ENCODE data around the gene SLC22A5. TPM values are rescaled to one million over a fixed set of nuclear protein-coding genes. Genes with fewer than 3 reads are reported as not detected.
A peak's percentile ranks its signal among the peaks of the same experiment; 100 is the strongest.

The SLC22A5 gene
- total RNA-seq, 1 experiment from 2014 or later: 3.7 TPM

GRCh38 chr5:132365213-132365612, 4.3 kb upstream of the SLC22A5 start:
- DNase-seq (ENCODE audit: low read depth): peak; percentile 78

DNA sequence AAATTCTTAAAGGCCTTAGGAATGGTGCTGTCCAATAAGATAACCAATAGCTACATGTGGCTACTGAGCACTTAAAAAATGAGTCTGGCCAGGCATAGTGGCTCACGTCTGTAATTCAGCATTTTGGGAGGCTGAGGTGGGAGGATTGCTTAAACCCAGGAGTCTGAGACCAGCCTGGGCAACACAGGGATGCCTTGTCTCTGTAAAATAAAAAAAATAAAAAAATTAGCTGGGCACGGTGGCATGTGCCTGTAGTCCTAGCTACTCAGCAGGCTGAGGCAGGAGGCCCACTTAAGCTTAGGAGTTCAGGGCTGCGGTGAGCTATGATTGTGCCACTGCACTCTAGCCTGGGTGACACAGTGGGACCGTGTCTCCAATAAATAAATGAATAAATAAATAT, 1.3 kb upstream of the SLC22A5 start:
- no peak for DNase-seq (ENCODE audit: low read depth)

DNA sequence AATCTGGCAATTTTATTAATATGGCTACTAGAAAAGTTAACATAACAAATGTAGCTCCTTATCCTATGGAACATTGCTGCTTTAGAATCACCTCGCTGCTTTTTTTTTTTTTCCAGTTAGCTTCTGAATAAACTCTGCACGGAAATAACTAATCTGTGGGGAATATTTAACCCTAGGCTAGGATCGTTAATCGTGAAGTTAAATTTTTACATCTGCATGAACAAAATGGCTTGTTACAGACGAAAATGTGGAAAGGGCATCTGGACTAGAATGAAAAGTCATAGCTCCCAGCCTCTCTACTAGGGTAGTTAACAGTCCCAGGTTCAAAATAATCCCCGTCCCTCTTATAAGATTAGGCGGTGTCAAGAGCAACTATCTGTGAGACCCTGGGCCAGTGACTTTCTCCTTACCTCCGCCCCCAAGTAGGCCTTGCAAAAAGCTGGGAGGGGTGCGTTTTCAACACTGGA, 470 bp upstream of the SLC22A5 start:
- DNase-seq (ENCODE audit: low read depth): no peak

DNA sequence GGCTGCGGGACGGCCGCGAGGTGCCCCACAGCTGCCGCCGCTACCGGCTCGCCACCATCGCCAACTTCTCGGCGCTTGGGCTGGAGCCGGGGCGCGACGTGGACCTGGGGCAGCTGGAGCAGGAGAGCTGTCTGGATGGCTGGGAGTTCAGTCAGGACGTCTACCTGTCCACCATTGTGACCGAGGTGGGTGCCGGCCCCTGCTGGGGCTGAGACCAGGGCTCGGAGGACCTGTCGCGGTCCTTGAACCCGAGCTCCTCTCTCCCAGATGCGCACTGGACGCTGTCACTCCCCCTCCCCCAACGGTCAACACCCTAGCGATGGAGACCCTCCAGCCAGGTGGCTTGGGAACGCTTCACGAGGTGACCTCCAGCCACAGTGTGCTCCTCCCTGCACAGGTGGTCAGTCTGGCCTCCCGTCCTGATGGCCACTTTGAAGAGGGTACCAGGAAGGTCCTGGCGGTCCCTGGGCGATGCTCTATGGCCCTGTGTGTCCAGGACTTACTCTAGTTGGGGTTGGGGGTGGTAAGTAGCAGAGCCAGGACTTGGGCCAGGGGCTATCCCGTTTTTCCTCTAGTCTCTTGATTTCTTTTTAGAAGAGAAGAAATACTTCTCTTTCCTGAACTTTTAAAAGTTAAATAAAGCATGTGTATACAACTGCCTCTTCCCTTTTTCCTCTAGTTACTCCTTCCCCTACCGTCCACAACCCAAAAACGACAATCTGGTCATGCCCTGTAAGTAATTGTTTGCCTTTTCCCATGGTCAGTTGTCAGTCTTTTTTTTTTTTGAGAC, 866 bp downstream of the SLC22A5 start:
- no peak for DNase-seq (ENCODE audit: low read depth)

GRCh38 chr5:132370971-132371602, 1.6 kb downstream of the SLC22A5 start:
- no peak for DNase-seq (ENCODE audit: low read depth)

DNA sequence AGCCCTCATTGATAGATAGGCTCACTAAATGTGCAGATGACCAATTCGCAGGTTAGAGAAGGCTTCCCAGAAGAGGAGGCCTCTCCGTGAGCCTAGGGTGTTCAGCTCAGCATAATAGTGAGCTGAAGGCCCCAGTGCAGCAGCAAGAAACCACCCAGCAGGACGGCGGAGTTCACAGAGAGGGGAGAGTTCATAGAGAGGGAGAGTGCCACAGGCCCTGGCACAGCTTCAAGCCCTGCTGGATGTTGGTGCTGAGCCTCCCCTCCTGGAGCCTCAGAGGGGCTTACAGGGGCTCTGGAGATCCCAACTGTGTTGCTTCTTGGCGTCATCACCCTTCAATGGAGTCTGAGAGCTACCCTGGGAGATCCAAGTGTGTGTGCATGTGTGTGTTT, 2.1 kb downstream of the SLC22A5 start:
- DNase-seq (ENCODE audit: low read depth): no peak

- no peak for DNase-seq (ENCODE audit: low read depth)
These were observed 2.6 kb downstream of the SLC22A5 start for GRCh38 chr5:132372127-132372526.

DNA sequence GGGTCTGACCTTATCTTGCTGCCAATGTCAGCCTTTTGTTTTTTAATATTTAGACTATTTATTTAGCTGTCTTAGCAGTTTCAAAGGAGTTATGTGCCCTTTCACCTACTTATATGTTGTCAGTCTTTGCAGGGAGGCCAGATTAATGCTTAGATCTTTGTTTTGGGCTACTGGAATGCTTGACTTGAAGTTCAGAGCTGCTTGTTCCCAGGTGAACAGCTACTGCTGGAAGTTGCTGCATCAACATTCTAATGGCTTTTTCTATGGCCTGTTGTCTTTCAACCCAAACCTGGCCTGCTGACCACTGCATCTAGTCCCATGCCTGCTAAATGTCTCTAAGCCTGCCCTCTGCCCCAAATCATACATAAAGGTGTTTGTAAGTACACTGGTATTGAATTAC, 3.0 kb downstream of the SLC22A5 start:
- no peak for DNase-seq (ENCODE audit: low read depth)

GRCh38 chr5:132375957-132376356, 6.4 kb downstream of the SLC22A5 start:
- DNase-seq (ENCODE audit: low read depth): no peak

DNA sequence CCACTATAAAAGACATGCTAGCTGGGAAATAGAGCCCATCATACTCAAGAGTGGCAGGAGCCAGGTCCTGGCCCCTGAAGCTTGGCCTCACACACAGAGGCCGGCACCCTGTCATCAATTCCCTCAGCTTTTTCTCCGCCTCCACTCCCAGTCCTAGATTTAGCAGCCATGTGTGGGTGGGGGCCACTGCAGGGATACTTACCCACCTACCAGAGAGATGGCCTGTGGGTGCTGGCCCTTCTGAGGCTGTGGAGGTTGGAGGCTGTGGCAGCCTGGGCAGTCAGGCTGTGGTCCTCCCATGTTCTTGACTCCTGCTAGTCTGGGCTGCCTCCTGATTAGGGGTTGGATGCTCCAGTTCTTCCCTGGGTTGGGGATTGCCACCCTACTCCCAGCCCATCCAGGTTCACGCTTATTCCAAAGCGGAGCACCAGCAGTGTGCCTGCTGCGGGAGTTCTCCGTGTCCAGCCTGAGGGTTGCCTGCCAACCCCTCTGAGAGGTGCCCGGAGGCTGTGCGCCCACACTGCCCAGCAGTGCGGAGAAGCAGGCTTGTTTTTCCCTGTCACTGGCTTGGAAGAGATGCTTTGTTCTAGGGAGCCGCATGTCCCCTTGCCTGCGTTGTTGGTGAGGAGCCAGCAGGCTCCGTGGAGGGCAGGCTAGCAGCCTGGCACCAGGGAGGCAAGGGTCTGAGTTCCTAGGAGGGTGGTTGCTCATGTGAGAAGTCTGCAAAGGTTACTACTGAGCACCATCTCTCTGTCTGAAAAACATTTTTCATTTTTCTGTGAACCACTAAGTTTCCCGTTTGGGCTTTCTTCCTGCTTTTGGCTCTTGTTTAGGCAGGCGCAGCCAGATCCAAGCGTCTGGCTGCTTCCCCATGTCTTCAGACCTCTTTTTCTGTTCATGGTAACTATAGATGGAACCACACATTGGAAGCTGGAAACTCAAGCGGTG, 7.5 kb downstream of the SLC22A5 start:
- no peak for DNase-seq (ENCODE audit: low read depth)

DNA sequence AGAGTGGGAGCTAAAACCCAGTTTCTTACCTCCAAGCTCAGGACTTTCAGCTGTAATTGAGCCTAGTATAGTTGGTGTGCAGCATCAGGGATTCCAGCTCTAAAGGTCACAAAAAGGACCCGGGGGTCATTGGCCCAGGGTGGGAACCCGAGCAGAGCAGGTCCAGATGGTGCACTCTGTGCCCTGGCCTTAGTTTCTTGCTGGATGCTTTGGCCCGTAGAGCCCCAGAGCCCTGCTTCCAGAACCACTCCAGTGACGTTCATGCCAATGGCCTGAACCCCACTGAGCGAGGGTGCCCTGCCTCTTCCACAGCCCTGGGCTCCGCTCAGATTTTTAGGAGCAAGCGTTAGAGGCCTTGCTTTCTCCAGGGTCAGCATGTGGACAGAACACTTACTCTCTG, 8.2 kb downstream of the SLC22A5 start:
- DNase-seq (ENCODE audit: low read depth): no peak

GRCh38 chr5:132378580-132378979, 9.1 kb downstream of the SLC22A5 start:
- DNase-seq (ENCODE audit: low read depth): peak; percentile 36

DNA sequence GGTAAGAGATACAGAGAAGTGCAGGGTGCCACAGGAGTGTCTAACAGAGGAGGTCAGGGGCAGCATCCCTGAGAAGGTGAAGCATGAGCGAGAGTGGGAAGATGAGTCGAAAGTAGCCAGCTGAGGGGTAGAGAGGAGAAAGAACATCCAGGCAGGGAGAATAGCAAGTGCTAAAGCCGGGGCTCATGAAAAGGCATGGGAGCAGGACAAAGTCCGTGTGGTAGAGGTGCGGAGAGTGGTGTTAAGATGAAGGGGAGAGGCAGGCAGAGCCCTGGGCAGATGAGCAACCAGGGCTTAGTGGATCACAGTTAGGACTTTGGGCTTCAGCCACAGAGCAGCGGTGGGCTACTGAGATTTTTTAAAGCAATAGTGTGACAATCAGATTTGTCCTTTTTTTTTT, 10.5 kb downstream of the SLC22A5 start:
- DNase-seq (ENCODE audit: low read depth): no peak

GRCh38 chr5:132380741-132381140, 11.2 kb downstream of the SLC22A5 start:
- no peak for DNase-seq (ENCODE audit: low read depth)

GRCh38 chr5:132381614-132382013, 12.1 kb downstream of the SLC22A5 start:
- DNase-seq (ENCODE audit: low read depth): no peak

DNA sequence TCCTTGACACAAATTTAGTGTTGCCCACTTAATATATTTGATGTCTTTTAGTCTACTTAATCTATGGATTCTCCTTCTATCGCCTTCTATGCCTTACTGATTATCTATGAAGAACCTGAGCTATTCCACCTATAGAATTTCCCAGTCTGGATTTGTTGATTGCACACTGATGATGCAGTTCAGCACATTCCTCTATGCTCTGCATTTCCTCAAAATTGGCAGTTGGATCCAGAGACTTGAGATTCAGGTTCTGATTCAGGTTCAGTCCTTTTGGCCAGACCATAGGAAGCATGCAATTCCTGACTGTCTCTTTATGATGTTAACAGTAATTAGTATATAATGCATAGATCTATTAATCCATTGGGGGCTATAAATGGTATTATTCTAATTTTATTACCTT, 13.8 kb downstream of the SLC22A5 start:
- DNase-seq (ENCODE audit: low read depth): no peak

GRCh38 chr5:132383984-132384383, 14.5 kb downstream of the SLC22A5 start:
- DNase-seq (ENCODE audit: low read depth): no peak

DNA sequence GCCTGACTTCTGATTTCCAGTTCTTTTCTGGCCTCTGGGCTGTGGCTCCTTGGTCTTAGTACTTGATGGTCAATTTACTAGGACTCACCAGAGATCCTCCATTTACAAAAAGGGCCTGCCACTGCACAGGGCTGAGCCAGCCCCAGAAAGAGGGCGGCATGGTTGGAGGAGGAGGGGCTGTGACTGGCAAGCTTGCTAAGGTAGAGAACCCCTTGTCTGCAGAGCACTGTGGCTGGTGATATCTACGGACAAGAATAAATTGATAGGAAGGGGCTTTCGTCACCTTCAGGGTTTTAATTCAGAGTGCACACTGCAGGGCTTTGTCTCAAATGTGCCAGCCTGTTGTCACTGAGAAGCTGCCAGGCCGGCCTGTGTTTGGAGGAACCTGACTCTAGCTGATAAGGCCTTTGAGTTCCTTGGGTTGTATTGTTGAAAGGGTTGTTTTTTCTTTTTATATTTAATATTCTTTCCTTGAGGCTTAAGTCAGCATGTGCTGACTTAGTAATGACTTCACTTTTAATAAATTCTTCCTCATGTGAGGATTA, 15.1 kb downstream of the SLC22A5 start:
- DNase-seq (ENCODE audit: low read depth): no peak

- DNase-seq (ENCODE audit: low read depth): peak; percentile 74
These were observed 16.0 kb downstream of the SLC22A5 start for GRCh38 chr5:132385326-132386105.

DNA sequence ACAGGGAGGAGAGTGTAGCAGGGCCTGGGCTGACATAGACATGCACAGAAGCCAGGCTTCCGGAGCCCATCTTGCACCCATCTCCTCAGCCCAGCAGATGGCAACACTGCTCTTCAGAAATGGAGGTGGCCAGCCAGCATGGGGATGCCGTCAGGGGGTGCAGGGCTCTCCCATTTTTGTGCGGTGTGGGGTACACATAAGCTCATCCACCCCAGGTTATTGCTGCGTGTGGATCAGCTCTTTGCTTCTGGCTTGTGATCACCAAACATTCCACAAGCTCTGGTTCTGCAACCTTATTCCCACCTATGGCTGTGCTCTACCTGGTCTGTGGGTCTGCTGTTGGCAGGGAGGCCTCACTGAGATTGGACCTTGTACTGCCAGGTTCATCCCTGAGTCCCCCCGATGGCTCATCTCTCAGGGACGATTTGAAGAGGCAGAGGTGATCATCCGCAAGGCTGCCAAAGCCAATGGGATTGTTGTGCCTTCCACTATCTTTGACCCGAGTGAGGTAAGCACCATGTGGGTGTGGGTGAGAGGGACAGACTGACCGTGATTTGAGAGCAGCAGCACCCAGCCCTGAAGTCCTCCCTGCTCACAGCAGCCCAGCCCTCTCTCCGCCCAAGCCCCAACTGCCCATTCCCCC, 17.3 kb downstream of the SLC22A5 start:
- peak; percentile 73 for DNase-seq (ENCODE audit: low read depth)

Measured in M059J (cell line).